ENCODE measurements around the gene PCDHGB4. TPM values are rescaled to one million over a fixed set of nuclear protein-coding genes. Genes with fewer than 3 reads are reported as not detected.

The PCDHGB4 gene
- total RNA-seq, 4 donors from 2014 or later, result 1.2 to 3.8 (median 2.8) TPM

DNA sequence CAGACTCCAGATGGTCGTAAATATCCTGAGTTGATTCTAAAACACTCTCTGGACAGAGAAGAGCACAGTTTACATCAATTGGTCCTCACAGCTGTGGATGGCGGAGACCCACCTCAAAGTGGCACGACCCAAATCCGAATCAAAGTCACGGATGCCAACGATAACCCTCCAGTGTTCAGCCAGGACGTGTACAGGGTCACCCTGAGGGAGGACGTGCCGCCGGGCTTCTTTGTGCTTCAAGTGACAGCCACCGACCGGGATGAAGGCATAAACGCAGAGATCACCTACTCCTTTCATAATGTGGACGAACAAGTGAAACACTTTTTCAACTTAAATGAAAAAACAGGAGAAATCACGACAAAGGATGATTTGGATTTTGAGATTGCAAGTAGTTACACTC, 26.8 kb upstream of the PCDHGB4 start:
- intact Hi-C loops (cut with DNase I), result no loop called here
- 55 to 61% methylated on average over 15 of the region's 15 CpGs for WGBS, 2 donors
- no peaks in the 10 kb centered on the region for H3K4me1 ChIP-seq
- no peak overlapping the region for H3K27ac ChIP-seq
- no peak for DNase-seq
- H3K4me3 ChIP-seq, result peak overlapping the region in 1 of 4 donors; percentile 52
- TF ChIP-seq, protein P1, sequence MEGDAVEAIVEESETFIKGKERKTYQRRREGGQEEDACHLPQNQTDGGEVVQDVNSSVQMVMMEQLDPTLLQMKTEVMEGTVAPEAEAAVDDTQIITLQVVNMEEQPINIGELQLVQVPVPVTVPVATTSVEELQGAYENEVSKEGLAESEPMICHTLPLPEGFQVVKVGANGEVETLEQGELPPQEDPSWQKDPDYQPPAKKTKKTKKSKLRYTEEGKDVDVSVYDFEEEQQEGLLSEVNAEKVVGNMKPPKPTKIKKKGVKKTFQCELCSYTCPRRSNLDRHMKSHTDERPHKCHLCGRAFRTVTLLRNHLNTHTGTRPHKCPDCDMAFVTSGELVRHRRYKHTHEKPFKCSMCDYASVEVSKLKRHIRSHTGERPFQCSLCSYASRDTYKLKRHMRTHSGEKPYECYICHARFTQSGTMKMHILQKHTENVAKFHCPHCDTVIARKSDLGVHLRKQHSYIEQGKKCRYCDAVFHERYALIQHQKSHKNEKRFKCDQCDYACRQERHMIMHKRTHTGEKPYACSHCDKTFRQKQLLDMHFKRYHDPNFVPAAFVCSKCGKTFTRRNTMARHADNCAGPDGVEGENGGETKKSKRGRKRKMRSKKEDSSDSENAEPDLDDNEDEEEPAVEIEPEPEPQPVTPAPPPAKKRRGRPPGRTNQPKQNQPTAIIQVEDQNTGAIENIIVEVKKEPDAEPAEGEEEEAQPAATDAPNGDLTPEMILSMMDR (IDR thresholded peaks at IDR 0.05), result no peak
- TF ChIP-seq POLR2A (IDR thresholded peaks at IDR 0.05), result no peak
- peaks cover 5 to 100% (median 82%) of the 10 kb centered on the region in 3 donors for H3K9me3 ChIP-seq
- H3K36me3 ChIP-seq, result no peaks in the 10 kb centered on the region
- H3K27me3 ChIP-seq, result peaks cover 0 to 66% (median 0%) of the 10 kb centered on the region in 4 donors

DNA sequence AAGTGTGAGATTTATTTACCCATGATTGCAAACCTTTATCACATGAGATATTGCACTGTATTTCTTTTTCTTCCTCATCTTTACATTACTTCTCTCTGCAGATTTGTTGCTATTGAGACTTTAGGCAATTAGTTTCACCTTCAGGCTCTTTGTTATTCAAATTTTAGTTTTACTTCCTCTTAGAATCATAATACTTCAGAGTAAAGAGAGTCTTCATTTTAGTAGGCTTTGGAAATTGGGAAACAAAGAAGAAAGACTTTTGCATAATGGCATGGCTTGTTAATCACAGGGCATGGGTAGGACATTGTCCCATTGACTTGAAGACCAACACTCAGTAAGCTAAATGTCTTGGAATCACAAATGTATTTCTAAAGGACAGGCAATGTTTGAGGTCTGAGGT, 24.8 kb upstream of the PCDHGB4 start:
- Histone ChIP-seq H3K36me3 (no peaks in the 10 kb centered on the region), H3K4me1 (no peaks in the 10 kb centered on the region), H3K9me3 (peaks cover 5 to 100% (median 83%) of the 10 kb centered on the region in 3 donors), H3K4me3 (no peak overlapping the region), H3K27ac (no peak overlapping the region), H3K27me3 (peaks cover 0 to 75% (median 0%) of the 10 kb centered on the region in 4 donors)
- TF ChIP-seq POLR2A (IDR thresholded peaks at IDR 0.05), result no peak
- TF ChIP-seq, protein P1 (IDR thresholded peaks at IDR 0.05), result no peak
- intact Hi-C loops (cut with DNase I), result no loop called here
- no peak for DNase-seq

DNA sequence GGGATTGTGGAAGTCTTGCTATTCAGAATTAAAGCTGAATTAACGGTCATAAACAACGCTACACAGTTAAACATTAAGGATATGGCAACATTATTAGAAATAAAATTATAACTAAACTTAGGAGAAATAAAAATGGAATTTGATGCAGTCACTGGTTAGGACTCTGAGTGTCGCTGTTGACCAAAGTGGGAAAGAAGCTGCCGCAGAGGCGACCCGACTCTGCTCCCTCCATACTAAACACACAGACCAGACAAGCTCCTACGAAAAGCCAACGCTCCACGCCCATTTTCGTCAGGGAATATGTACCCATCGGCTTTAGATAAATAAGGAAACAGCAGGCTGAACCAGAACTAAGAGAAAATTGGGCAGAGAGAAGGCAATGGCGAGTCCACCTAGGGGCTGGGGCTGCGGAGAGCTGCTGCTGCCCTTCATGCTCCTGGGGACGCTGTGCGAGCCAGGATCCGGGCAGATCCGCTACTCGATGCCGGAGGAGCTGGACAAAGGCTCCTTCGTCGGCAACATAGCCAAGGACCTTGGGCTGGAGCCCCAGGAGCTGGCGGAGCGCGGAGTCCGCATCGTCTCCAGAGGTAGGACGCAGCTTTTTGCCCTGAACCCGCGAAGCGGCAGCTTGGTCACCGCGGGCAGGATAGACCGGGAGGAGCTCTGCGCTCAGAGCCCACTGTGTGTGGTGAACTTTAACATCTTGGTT, 23.4 kb upstream of the PCDHGB4 start, which contains the start of gene PCDHGA5:
TSS of gene PCDHGA5 (plus strand) at position 211 of the 709 bp plus-strand sequence. CDS start at position 380, 169 bp downstream.
- H3K4me1 ChIP-seq, result no peaks in the 10 kb centered on the region
- no peaks in the 10 kb centered on the region for H3K36me3 ChIP-seq
- DNase-seq, result no peak
- H3K9me3 ChIP-seq, result peaks cover 5 to 99% (median 80%) of the 10 kb centered on the region in 3 donors
- WGBS, 2 donors, result 26 to 27% methylated on average over 21 to 22 of the region's 34 CpGs
- intact Hi-C loops (cut with DNase I), result no loop called here
- TF ChIP-seq, protein P1 (IDR thresholded peaks at IDR 0.05), result no peak
- TF ChIP-seq POLR2A (IDR thresholded peaks at IDR 0.05), result no peak
- no peak within 1 kb of the TSS for H3K27ac ChIP-seq
- peak within 1 kb of the TSS in 2 of 4 donors; percentile 0 to 24 for H3K4me3 ChIP-seq
- H3K27me3 ChIP-seq, result peaks cover 0 to 78% (median 0%) of the 10 kb centered on the region in 4 donors

DNA sequence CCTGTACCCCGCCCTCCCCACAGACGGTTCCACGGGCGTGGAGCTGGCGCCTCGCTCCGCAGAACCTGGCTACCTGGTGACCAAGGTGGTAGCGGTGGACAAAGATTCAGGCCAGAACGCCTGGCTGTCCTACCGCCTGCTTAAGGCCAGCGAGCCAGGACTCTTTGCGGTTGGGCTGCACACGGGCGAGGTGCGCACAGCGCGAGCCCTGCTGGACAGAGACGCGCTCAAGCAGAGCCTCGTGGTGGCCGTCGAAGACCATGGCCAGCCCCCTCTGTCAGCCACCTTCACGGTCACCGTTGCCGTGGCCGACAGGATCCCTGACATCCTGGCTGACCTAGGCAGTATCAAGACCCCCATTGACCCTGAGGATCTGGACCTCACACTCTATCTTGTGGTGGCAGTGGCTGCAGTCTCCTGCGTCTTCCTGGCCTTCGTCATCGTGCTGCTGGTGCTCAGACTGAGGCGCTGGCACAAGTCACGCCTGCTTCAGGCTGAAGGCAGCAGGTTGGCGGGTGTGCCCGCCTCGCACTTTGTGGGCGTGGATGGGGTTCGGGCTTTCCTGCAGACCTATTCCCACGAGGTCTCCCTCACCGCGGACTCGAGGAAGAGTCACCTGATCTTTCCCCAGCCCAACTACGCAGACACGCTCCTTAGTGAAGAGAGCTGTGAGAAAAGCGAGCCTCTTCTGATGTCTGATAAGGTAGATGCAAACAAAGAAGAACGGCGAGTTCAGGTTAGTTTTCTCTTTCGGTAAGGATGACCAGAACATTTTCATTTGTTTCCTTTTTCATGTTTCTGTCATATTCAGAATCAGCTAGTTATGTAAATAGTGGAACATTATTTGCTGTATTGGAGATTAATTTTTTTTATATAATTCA, 21.2 kb upstream of the PCDHGB4 start:
- no peak for DNase-seq
- Histone ChIP-seq H3K4me1 (no peaks in the 10 kb centered on the region), H3K27ac (no peak overlapping the region), H3K9me3 (peaks cover 0 to 99% (median 80%) of the 10 kb centered on the region in 3 donors), H3K4me3 (peak overlapping the region in 1 of 4 donors; percentile 25), H3K27me3 (peaks cover 0 to 74% (median 0%) of the 10 kb centered on the region in 4 donors), H3K36me3 (no peaks in the 10 kb centered on the region)
- intact Hi-C loops (cut with DNase I), result no loop called here
- WGBS, 2 donors, result 39 to 41% methylated on average over 10 of the region's 46 CpGs
- no peak for TF ChIP-seq POLR2A (IDR thresholded peaks at IDR 0.05)
- TF ChIP-seq, protein P1 (IDR thresholded peaks at IDR 0.05), result no peak

All from esophagus squamous epithelium (tissue), 5 donors.